Loucy (cell line): ENCODE measurements around the gene ADRA2A.
A peak's percentile ranks its signal among the peaks of the same experiment; 100 is the strongest.

Experiments
- H2AFZ ChIP-seq: fragments of 200-600 bp; sonication (generic); 2 replicates; pipeline ENCODE4 v1.6.0; 2016; ENCODE audit warnings: antibody characterized with exemption, mild to moderate bottlenecking, low read length, moderate library complexity
- H3F3A ChIP-seq: fragments of 200-600 bp; 2 replicates; pipeline ENCODE4 v1.6.0; 2016; ENCODE audit warnings: antibody characterized with exemption, low read depth, mild to moderate bottlenecking
- H3K27me3 ChIP-seq: fragments of 200-600 bp; sonication (generic); 2 replicates; pipeline ENCODE4 v1.6.1; 2014; ENCODE audit warnings: low read length, mild to moderate bottlenecking; ENCODE audit not compliant: insufficient read depth, poor library complexity, severe bottlenecking
- H3K36me3 ChIP-seq: fragments of 200-600 bp; sonication (generic); 2 replicates; pipeline ENCODE4 v1.6.1; 2016; ENCODE audit warnings: low read length; ENCODE audit not compliant: insufficient read depth
- H3K4me1 ChIP-seq: fragments of 200-600 bp; sonication (generic); 2 replicates; pipeline ENCODE4 v1.5.1; 2014; ENCODE audit warnings: low read length, mild to moderate bottlenecking; ENCODE audit not compliant: insufficient read depth, poor library complexity, severe bottlenecking
- H3K4me2 ChIP-seq: fragments of 200-600 bp; sonication (generic); 2 replicates; pipeline ENCODE4 v1.6.0; 2014; ENCODE audit warnings: antibody characterized with exemption, low read length, low read depth, mild to moderate bottlenecking; ENCODE audit not compliant: poor library complexity, severe bottlenecking
- H3K4me3 ChIP-seq: fragments of 200-600 bp; sonication (generic); 2 replicates; pipeline ENCODE4 v1.5.1; 2014; ENCODE audit warnings: low read length, mild to moderate bottlenecking, mixed read lengths; ENCODE audit not compliant: poor library complexity, severe bottlenecking
- H3K79me2 ChIP-seq: fragments of 200-600 bp; sonication (generic); 2 replicates; pipeline ENCODE4 v1.6.1; 2014; ENCODE audit warnings: low read length; ENCODE audit not compliant: insufficient read depth
- H3K9ac ChIP-seq: fragments of 200-600 bp; sonication (generic); 2 replicates; pipeline ENCODE4 v1.6.0; 2014; ENCODE audit warnings: mild to moderate bottlenecking, low read depth, low read length, moderate library complexity; ENCODE audit not compliant: poor library complexity, severe bottlenecking
- H3K9me2 ChIP-seq: fragments of 200-600 bp; sonication (generic); replicated peaks from 2 replicates; pipeline ENCODE4 v1.6.1; 2016; ENCODE audit warnings: low read depth, low read length, mixed read lengths
- H3K9me3 ChIP-seq: fragments of 200-600 bp; sonication (generic); 2 replicates; pipeline ENCODE4 v1.6.1; 2014; ENCODE audit warnings: mild to moderate bottlenecking, antibody characterized with exemption, low read length, low read depth; ENCODE audit not compliant: insufficient read depth
- H4K20me1 ChIP-seq: fragments of 200-600 bp; sonication (generic); 2 replicates; pipeline ENCODE4 v1.6.0; 2014; ENCODE audit warnings: antibody characterized with exemption, low read length, mild to moderate bottlenecking; ENCODE audit not compliant: insufficient read depth, poor library complexity, severe bottlenecking
- CTCF ChIP-seq: fragments of 200-600 bp; sonication (generic); conservative IDR thresholded peaks from 2 replicates; pipeline ENCODE4 v1.5.1; 2014; ENCODE audit warnings: mild to moderate bottlenecking, antibody characterized with exemption, low read length
- EZH2phosphoT487 ChIP-seq: fragments of 200-600 bp; IDR thresholded peaks from 2 replicates; pipeline ENCODE4 v1.6.1; 2018; ENCODE audit warnings: antibody characterized with exemption, mild to moderate bottlenecking, moderate library complexity, borderline replicate concordance

The ADRA2A gene

GRCh38 chr10:111035542-111035941, 41.3 kb upstream of the ADRA2A start:
- Histone ChIP-seq H3K4me3 (no peak overlapping the region), H3K4me2 (no peak overlapping the region), H3K36me3 (no peaks in the 10 kb centered on the region)

GRCh38 chr10:111037858-111038257, 39.0 kb upstream of the ADRA2A start:
- Histone ChIP-seq H3K27me3 (no peaks in the 10 kb centered on the region), H3K9me3 (peaks cover 12% of the 10 kb centered on the region; the same call in 1 of the 2 replicates), H3K36me3 (no peaks in the 10 kb centered on the region), H2AFZ (no peak overlapping the region), H3K4me1 (no peaks in the 10 kb centered on the region), H4K20me1 (no peaks in the 10 kb centered on the region), H3K9me2 (no peaks in the 10 kb centered on the region), H3K9ac (no peak overlapping the region), H3K4me2 (no peak overlapping the region), H3K79me2 (no peaks in the 10 kb centered on the region), H3F3A (no peaks in the 10 kb centered on the region), H3K4me3 (no peak overlapping the region)
- peak; percentile 31; the same call in 1 of the 2 replicates for TF ChIP-seq CTCF
- no peak for TF ChIP-seq EZH2phosphoT487

More at GRCh38 chr10:111035542-111035941, 41.3 kb upstream of the ADRA2A start:
- H3K9me3 ChIP-seq, result peaks cover 12% of the 10 kb centered on the region; the same call in 1 of the 2 replicates
- no peaks in the 10 kb centered on the region for H3F3A ChIP-seq
- no peak overlapping the region for H3K9ac ChIP-seq
- H3K9me2 ChIP-seq, result no peaks in the 10 kb centered on the region
- no peak overlapping the region for H2AFZ ChIP-seq
- no peaks in the 10 kb centered on the region for H3K4me1 ChIP-seq
- TF ChIP-seq CTCF (no peak), EZH2phosphoT487 (no peak)
- no peaks in the 10 kb centered on the region for H4K20me1 ChIP-seq
- H3K27me3 ChIP-seq, result no peaks in the 10 kb centered on the region
- no peaks in the 10 kb centered on the region for H3K79me2 ChIP-seq

GRCh38 chr10:111039522-111039921, 37.3 kb upstream of the ADRA2A start:
- Histone ChIP-seq H3K4me3 (no peak overlapping the region), H3K4me1 (no peaks in the 10 kb centered on the region), H2AFZ (no peak overlapping the region), H4K20me1 (no peaks in the 10 kb centered on the region), H3K36me3 (no peaks in the 10 kb centered on the region), H3K27me3 (no peaks in the 10 kb centered on the region), H3K79me2 (no peaks in the 10 kb centered on the region), H3K9me3 (peaks cover 12% of the 10 kb centered on the region; the same call in 1 of the 2 replicates), H3K9ac (no peak overlapping the region), H3F3A (no peaks in the 10 kb centered on the region), H3K4me2 (no peak overlapping the region), H3K9me2 (no peaks in the 10 kb centered on the region)
- TF ChIP-seq EZH2phosphoT487, result no peak
- no peak for TF ChIP-seq CTCF
